K562 (cell line): ENCODE data around the gene CHMP2A. TPM values are rescaled to one million over a fixed set of nuclear protein-coding genes. Genes with fewer than 3 reads are reported as not detected.
A peak's percentile ranks its signal among the peaks of the same experiment; 100 is the strongest.

ENCODE experiments used
- ATAC-seq: fragments of 200-7000 bp; cut with Tn5 transposase; 3 replicates; pipeline ENCODE4 v1.9.1; 2020; ENCODE audit warnings: moderate library complexity
- BruUV-seq: library from RNA; stranded (reverse); fragments of 400-500 nt; replicated peaks from 2 replicates; lab custom pipeline; 2021; lab: Mats Ljungman, UMichigan
- CTCF ChIA-PET: fragments of 300-600 bp; formaldehyde crosslinking; extraction: SDS; loops from one replicate; lab custom pipeline; 2021; ENCODE audit warnings: low intra/inter-chr PET ratio; lab: Yijun Ruan, JAX
- POLR2A ChIA-PET: fragments of 300-600, 350-650 bp; sonication (Branson Sonifier 250); formaldehyde crosslinking; extraction: SDS; loops from one replicate; lab custom pipeline; 2021; ENCODE audit warnings: antibody characterized with exemption, inconsistent platforms; lab: Yijun Ruan, JAX
- DNase-seq, 4 experiments: peaks; one replicate each; pipeline versions ENCODE4 v3.0.0 to v3.0.0-alpha.2; 2011 to 2018; ENCODE audit warnings: low spot score in 3 of 4, mixed read lengths in 3 of 4; ENCODE audit errors: extremely low read depth in 1 of 4
- FAIRE-seq: peaks from 2 replicates; lab custom pipeline; 2011; peaks lifted over from hg19 to GRCh38; lab: Jason Lieb, UNC
- H2AFZ ChIP-seq: 2 replicates; pipeline ENCODE4 v1.6.0; 2011; ENCODE audit warnings: low read depth, low read length, control low read depth, inconsistent platforms
- H3K27ac ChIP-seq: fragments of 200-600 bp; 3 replicates; pipeline ENCODE4 v1.8.0; 2011; ENCODE audit warnings: low read depth, mild to moderate bottlenecking, control low read depth, inconsistent platforms, low read length, moderate library complexity, mixed read lengths; ENCODE audit errors: extremely low read depth
- H3K27me3 ChIP-seq, 2 experiments: fragments of 300-600 bp in 1 of 2; 2 replicates in 1 of 2; 3 replicates in 1 of 2; pipeline versions ENCODE4 v1.6.0 to v1.8.0; 2011; ENCODE audit warnings: inconsistent platforms in 2 of 2, low read length in 2 of 2, mild to moderate bottlenecking in 1 of 2, mixed read lengths in 1 of 2, moderate library complexity in 1 of 2; ENCODE audit not compliant: control insufficient read depth in 2 of 2, insufficient read depth in 2 of 2
- H3K36me3 ChIP-seq: fragments of 300-600 bp; 3 replicates; pipeline ENCODE4 v1.8.0; 2011; ENCODE audit warnings: mild to moderate bottlenecking, low read length, inconsistent platforms; ENCODE audit not compliant: control insufficient read depth, insufficient read depth
- H3K4me1 ChIP-seq, 2 experiments: fragments of 200-600 bp in 1 of 2; replicated peaks in 1 of 2; 2 replicates in 1 of 2; 3 replicates in 1 of 2; pipeline versions ENCODE4 v1.5.1 to v1.8.0; 2011; ENCODE audit warnings: inconsistent platforms in 2 of 2, low read length in 2 of 2, mild to moderate bottlenecking in 1 of 2, mixed read lengths in 1 of 2, moderate library complexity in 1 of 2; ENCODE audit not compliant: control insufficient read depth in 2 of 2, insufficient read depth in 2 of 2
- H3K4me2 ChIP-seq: 2 replicates; pipeline ENCODE4 v1.6.1; 2011; ENCODE audit warnings: low read length, control low read depth, inconsistent platforms, mixed read lengths; ENCODE audit not compliant: insufficient read depth
- H3K4me3 ChIP-seq: fragments of 200-600 bp; sonication (generic), shearing (Covaris generic); 2 replicates; pipeline ENCODE4 v1.5.1; 2016; ENCODE audit warnings: control low read depth, inconsistent platforms
- H3K79me2 ChIP-seq: fragments of 200-600 bp; 3 replicates; pipeline ENCODE4 v1.8.0; 2011; ENCODE audit warnings: low read length, inconsistent platforms; ENCODE audit not compliant: control insufficient read depth, insufficient read depth
- H3K9ac ChIP-seq, 2 experiments: 2 replicates each; pipeline versions ENCODE4 v1.6.0 to v1.6.1; 2011; ENCODE audit warnings: low read depth in 2 of 2, low read length in 2 of 2, control low read depth in 1 of 2, inconsistent platforms in 1 of 2, mild to moderate bottlenecking in 1 of 2, mixed read lengths in 1 of 2; ENCODE audit not compliant: insufficient read depth in 1 of 2
- H3K9me1 ChIP-seq: one replicate; pipeline ENCODE4 v1.6.0; 2011; ENCODE audit warnings: inconsistent platforms, mild to moderate bottlenecking, low read length, moderate library complexity; ENCODE audit not compliant: control insufficient read depth, insufficient read depth
- H3K9me3 ChIP-seq: replicated peaks from 2 replicates; pipeline ENCODE4 v1.5.1; 2011; ENCODE audit warnings: low read depth, low read length, inconsistent platforms; ENCODE audit not compliant: control insufficient read depth, insufficient read depth
- H4K20me1 ChIP-seq: replicated peaks from 2 replicates; pipeline ENCODE4 v1.6.1; 2011; ENCODE audit warnings: low read length, inconsistent platforms, mixed read lengths; ENCODE audit not compliant: control insufficient read depth, insufficient read depth
- CEBPG ChIP-seq, 3 experiments: fragments of 200-800 bp in 1 of 3; sonication (Bioruptor generic) in 1 of 3; sonication (generic) in 1 of 3; formaldehyde crosslinking in 1 of 3; IDR thresholded peaks in 2 of 3; conservative IDR thresholded peaks in 1 of 3; 2 replicates each; pipeline versions ENCODE4 v1.6.1 to v1.8.0; 2016 to 2022; ENCODE audit warnings: missing compliant biosample characterization in 2 of 3, missing genetic modification characterization in 2 of 3, mild to moderate bottlenecking in 1 of 3, missing genetic modification reagents in 1 of 3
- CREB1 ChIP-seq, 2 experiments: sonication (generic) in 1 of 2; formaldehyde crosslinking in 1 of 2; IDR thresholded peaks; 2 replicates each; pipeline versions ENCODE4 v1.6.1 to v1.8.0; 2012 to 2022; ENCODE audit warnings: inconsistent platforms in 1 of 2, mild to moderate bottlenecking in 1 of 2, missing genetic modification reagents in 1 of 2, moderate library complexity in 1 of 2
- GABPB1 ChIP-seq: sonication (generic); formaldehyde crosslinking; IDR thresholded peaks from 2 replicates; pipeline ENCODE4 v1.8.0; 2022; ENCODE audit warnings: mild to moderate bottlenecking, missing genetic modification reagents
- JUND ChIP-seq, 2 experiments: IDR thresholded peaks; 2 replicates in 1 of 2; 3 replicates in 1 of 2; pipeline ENCODE4 v1.6.1; 2011; ENCODE audit warnings: borderline replicate concordance in 2 of 2, low read depth in 2 of 2, low read length in 2 of 2, improper control_type of control experiment in 1 of 2, missing biosample characterization in 1 of 2, missing genetic modification characterization in 1 of 2, missing genetic modification reagents in 1 of 2
- KDM1A ChIP-seq, 2 experiments: fragments of 450-650 bp; IDR thresholded peaks; 2 replicates each; pipeline ENCODE4 v1.6.1; 2016; ENCODE audit warnings: mild to moderate bottlenecking in 2 of 2
- KLF6 ChIP-seq: fragments of 250-450 bp; sonication (Bioruptor Pico); IDR thresholded peaks from 2 replicates; pipeline ENCODE4 v1.4.0; 2020; ENCODE audit warnings: mild to moderate bottlenecking, moderate library complexity, borderline replicate concordance
- L3MBTL2 ChIP-seq: fragments of 450-650 bp; IDR thresholded peaks from 2 replicates; pipeline ENCODE4 v1.6.1; 2016; ENCODE audit warnings: mild to moderate bottlenecking, moderate library complexity
- MXI1 ChIP-seq: IDR thresholded peaks from 2 replicates; pipeline ENCODE4 v1.6.1; 2011; ENCODE audit warnings: low read depth, mild to moderate bottlenecking, improper control_type of control experiment, low read length
- POLR3A ChIP-seq: IDR thresholded peaks from 2 replicates; pipeline ENCODE4 v1.6.1; 2011; ENCODE audit warnings: borderline replicate concordance, mild to moderate bottlenecking, moderate library complexity; ENCODE audit not compliant: insufficient read length, insufficient read depth; ENCODE audit errors: extremely low read depth
- SAP30 ChIP-seq: fragments of 200-600 bp; sonication (generic); IDR thresholded peaks from 2 replicates; pipeline ENCODE4 v1.6.1; 2012; ENCODE audit warnings: borderline replicate concordance, low read depth, mild to moderate bottlenecking, moderate library complexity, low read length, control low read depth, inconsistent platforms; ENCODE audit not compliant: insufficient read depth, poor library complexity, severe bottlenecking
- XRCC5 ChIP-seq: fragments of 200-400 bp; formaldehyde crosslinking; IDR thresholded peaks from 2 replicates; pipeline ENCODE4 v1.6.1; 2017; ENCODE audit warnings: low read depth, mild to moderate bottlenecking, low read length
- WGBS: fragments of 100-300 bp; shearing (Covaris generic); methylation state at CpG from one replicate; pipeline ENCODE4 v1.1.6; 2016; ENCODE audit warnings: low coverage, mixed read lengths; ENCODE audit not compliant: insufficient coverage; ENCODE audit errors: missing lambda C conversion rate; 5-methylcytosine and 5-hydroxymethylcytosine counted together
- in situ Hi-C: fragments of 300-500 bp; cut with MboI; formaldehyde crosslinking; loops from 4 replicates; pipeline ENCODE4 v1.15.0; 2018; ENCODE audit warnings: inconsistent platforms, mixed read lengths
- intact Hi-C: fragments of 100-400 bp; cut with micrococcal nuclease; formaldehyde crosslinking; loops from 2 replicates; pipeline ENCODE4 v1.14.2; 2022
- polyA plus RNA-seq, 8 experiments: library from polyadenylated mRNA; depleted of rRNA in 4 of 8; stranded (reverse) in 5 of 8; unstranded in 3 of 8; fragments of >200 nt; fragmentation: Nextera tagmentation in 2 of 8; fragmentation: Illumina TruSeq in 1 of 8; extraction: Ambion mirVana in 2 of 8; extraction: Trizol in 1 of 8; gene quantifications; 2 replicates each; pipeline versions ENCODE4 v1.2.1 to v1.2.3, GENCODE V29; 2011 to 2014; ENCODE audit warnings: inconsistent platforms in 1 of 8, missing spikeins in 1 of 8
- total RNA-seq, 7 experiments: library from RNA; depleted of rRNA in 6 of 7; stranded (reverse); fragments of >200 nt in 6 of 7; fragmentation: Illumina TruSeq in 2 of 7; extraction: Trizol in 2 of 7; gene quantifications; 2 replicates each; pipeline versions ENCODE4 v1.2.1 to v1.2.3, GENCODE V29; 2011 to 2021; ENCODE audit warnings: low replicate concordance in 1 of 7
- TF ChIP-seq, protein P1 (sequence below): fragments of 450-650 bp; IDR thresholded peaks from 2 replicates; pipeline ENCODE4 v1.6.1; 2018; ENCODE audit not compliant: partially characterized antibody
- TF ChIP-seq, protein P2 (sequence below): fragments of 250-450 bp; sonication (Bioruptor Pico); IDR thresholded peaks from 2 replicates; pipeline ENCODE4 v1.4.0; 2020

The CHMP2A gene
- total and polyA plus RNA-seq, 9 of the 15 experiments (the other 6 are each of a cell fraction or from before 2014, with no cell fraction given), result 57.6 to 159 (median 87.2) TPM

- WGBS, result 0% methylated on average over 47 of the region's 66 CpGs
- peak overlapping the region; percentile 71 for H3K4me3 ChIP-seq
- TF ChIP-seq KLF6 (CRISPR knock-in tag) (0 out of 2 replicates have a peak, but pooled peaks have one; percentile 19), KDM1A (IDR thresholded peaks at IDR 0.05) (peak in 1 of 2 experiments; percentile 36; a peak in 1 of 4 replicates), JUND (IDR thresholded peaks at IDR 0.05; ENCODE audit: borderline replicate concordance, low read depth, low read length) (0 out of 2 replicates have a peak, but pooled peaks have one; percentile 13), JUND (tag; IDR thresholded peaks at IDR 0.05; ENCODE audit: borderline replicate concordance, low read depth, low read length) (peak; percentile 23; the same call in 1 of the 3 replicates), CEBPG (CRISPR knock-in tag; IDR thresholded peaks at IDR 0.05) (peak; percentile 82), CEBPG (tag; conservative IDR thresholded peaks at IDR 0.05 in 1 of 2, IDR thresholded peaks at IDR 0.05 in 1 of 2) (peak; percentile 4 to 72; a peak in 2 of 4 replicates), GABPB1 (CRISPR knock-in tag) (peak; percentile 64), XRCC5 (0 out of 2 replicates have a peak, but pooled peaks have one; percentile 21), SAP30 (peak; percentile 68), MXI1 (peak; percentile 61; the same call in 1 of the 2 replicates), CREB1 (IDR thresholded peaks at IDR 0.05) (peak; percentile 98), CREB1 (CRISPR knock-in tag; IDR thresholded peaks at IDR 0.05) (peak; percentile 98), POLR3A (no peak), L3MBTL2 (peak; percentile 86)
- TF ChIP-seq, protein P1, sequence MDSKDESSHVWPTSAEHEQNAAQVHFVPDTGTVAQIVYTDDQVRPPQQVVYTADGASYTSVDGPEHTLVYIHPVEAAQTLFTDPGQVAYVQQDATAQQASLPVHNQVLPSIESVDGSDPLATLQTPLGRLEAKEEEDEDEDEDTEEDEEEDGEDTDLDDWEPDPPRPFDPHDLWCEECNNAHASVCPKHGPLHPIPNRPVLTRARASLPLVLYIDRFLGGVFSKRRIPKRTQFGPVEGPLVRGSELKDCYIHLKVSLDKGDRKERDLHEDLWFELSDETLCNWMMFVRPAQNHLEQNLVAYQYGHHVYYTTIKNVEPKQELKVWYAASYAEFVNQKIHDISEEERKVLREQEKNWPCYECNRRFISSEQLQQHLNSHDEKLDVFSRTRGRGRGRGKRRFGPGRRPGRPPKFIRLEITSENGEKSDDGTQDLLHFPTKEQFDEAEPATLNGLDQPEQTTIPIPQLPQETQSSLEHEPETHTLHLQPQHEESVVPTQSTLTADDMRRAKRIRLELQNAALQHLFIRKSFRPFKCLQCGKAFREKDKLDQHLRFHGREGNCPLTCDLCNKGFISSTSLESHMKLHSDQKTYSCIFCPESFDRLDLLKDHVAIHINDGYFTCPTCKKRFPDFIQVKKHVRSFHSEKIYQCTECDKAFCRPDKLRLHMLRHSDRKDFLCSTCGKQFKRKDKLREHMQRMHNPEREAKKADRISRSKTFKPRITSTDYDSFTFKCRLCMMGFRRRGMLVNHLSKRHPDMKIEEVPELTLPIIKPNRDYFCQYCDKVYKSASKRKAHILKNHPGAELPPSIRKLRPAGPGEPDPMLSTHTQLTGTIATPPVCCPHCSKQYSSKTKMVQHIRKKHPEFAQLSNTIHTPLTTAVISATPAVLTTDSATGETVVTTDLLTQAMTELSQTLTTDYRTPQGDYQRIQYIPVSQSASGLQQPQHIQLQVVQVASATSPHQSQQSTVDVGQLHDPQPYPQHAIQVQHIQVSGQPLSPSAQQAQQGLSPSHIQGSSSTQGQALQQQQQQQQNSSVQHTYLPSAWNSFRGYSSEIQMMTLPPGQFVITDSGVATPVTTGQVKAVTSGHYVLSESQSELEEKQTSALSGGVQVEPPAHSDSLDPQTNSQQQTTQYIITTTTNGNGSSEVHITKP, result peak; percentile 87
- TF ChIP-seq, protein P2, sequence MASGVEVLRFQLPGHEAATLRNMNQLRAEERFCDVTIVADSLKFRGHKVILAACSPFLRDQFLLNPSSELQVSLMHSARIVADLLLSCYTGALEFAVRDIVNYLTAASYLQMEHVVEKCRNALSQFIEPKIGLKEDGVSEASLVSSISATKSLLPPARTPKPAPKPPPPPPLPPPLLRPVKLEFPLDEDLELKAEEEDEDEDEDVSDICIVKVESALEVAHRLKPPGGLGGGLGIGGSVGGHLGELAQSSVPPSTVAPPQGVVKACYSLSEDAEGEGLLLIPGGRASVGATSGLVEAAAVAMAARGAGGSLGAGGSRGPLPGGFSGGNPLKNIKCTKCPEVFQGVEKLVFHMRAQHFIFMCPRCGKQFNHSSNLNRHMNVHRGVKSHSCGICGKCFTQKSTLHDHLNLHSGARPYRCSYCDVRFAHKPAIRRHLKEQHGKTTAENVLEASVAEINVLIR, result peak; percentile 92
These were observed 20.5 kb upstream of the CHMP2A start for GRCh38 chr19:58575183-58576041.

More at GRCh38 chr19:58575183-58576041, 20.5 kb upstream of the CHMP2A start:
- H3K4me2 ChIP-seq, result peak overlapping the region; percentile 97
- in situ Hi-C loops (no loop called here), intact Hi-C loops (loop anchor here (2.0 kb wide), 1 partner anchor 55 kb away; no protein-coding TSS in a partner anchor)
- H4K20me1 ChIP-seq, result no peaks in the 10 kb centered on the region
- ChIA-PET CTCF (no interaction called here), POLR2A (interaction anchor here (0.6 to 1.6 kb wide), 9 partner anchors 9 to 275 kb away, joined by 3 to 8 read pairs (median 3); partner anchors contain the start of gene CHMP2A)
- peak overlapping the region; percentile 93 for H2AFZ ChIP-seq
- H3K27ac ChIP-seq, result peak overlapping the region; percentile 90
- no peaks in the 10 kb centered on the region for H3K9me3 ChIP-seq
- ATAC-seq (peak; percentile 82), DNase-seq (peak; percentile 87 to 95 (median 87)), FAIRE-seq (peak; percentile 88)
- peaks cover 27% of the 10 kb centered on the region; the same call in 2 of the 3 replicates for H3K36me3 ChIP-seq
- H3K27me3 ChIP-seq, result no peaks in the 10 kb centered on the region
- peak overlapping the region; percentile 91 to 97 for H3K9ac ChIP-seq
- H3K4me1 ChIP-seq, result peaks cover 27 to 33% of the 10 kb centered on the region in 2 experiments; a peak in 4 of 5 replicates
- TSS peak; percentile 60 for BruUV-seq
- peaks cover 45% of the 10 kb centered on the region for H3K79me2 ChIP-seq
- no peaks in the 10 kb centered on the region for H3K9me1 ChIP-seq
